ENCODE measurements around the gene IL1RAPL1.

Gene IL1RAPL1

GRCh38 chrX:29590921-29591320, 1003.7 kb downstream of the IL1RAPL1 start:
- no peaks in the 10 kb centered on the region for H3K36me3 ChIP-seq (ENCODE audit: control insufficient read depth, insufficient read depth, low read length)
- no peak overlapping the region for H3K27ac ChIP-seq (ENCODE audit: low read depth, low read length)
- H3K27me3 ChIP-seq (ENCODE audit: control insufficient read depth, insufficient read depth, low read length), result no peaks in the 10 kb centered on the region; the same call in 1 of the 2 replicates
- H3K9ac ChIP-seq (ENCODE audit: low read length), result no peak overlapping the region
- H3K4me1 ChIP-seq (ENCODE audit: control insufficient read depth, insufficient read depth, low read length), result no peaks in the 10 kb centered on the region
- H3K4me3 ChIP-seq (ENCODE audit: low read depth, low read length), result no peak overlapping the region
- peaks cover 5% of the 10 kb centered on the region; the same call in 1 of the 2 replicates for H3K9me3 ChIP-seq (ENCODE audit: control insufficient read depth, insufficient read depth, low read depth, low read length)

GRCh38 chrX:29604381-29604780, 1017.1 kb downstream of the IL1RAPL1 start:
- Histone ChIP-seq H3K4me1 (ENCODE audit: control insufficient read depth, insufficient read depth, low read length) (peaks cover 14% of the 10 kb centered on the region), H3K27me3 (ENCODE audit: control insufficient read depth, insufficient read depth, low read length) (no peaks in the 10 kb centered on the region; the same call in 1 of the 2 replicates), H3K4me3 (ENCODE audit: low read depth, low read length) (no peak overlapping the region), H3K9ac (ENCODE audit: low read length) (no peak overlapping the region), H3K27ac (ENCODE audit: low read depth, low read length) (no peak overlapping the region), H3K36me3 (ENCODE audit: control insufficient read depth, insufficient read depth, low read length) (no peaks in the 10 kb centered on the region), H3K9me3 (ENCODE audit: control insufficient read depth, insufficient read depth, low read depth, low read length) (no peaks in the 10 kb centered on the region)

- Histone ChIP-seq H3K9me3 (ENCODE audit: control insufficient read depth, insufficient read depth, low read depth, low read length) (no peaks in the 10 kb centered on the region), H3K36me3 (ENCODE audit: control insufficient read depth, insufficient read depth, low read length) (no peaks in the 10 kb centered on the region), H3K4me3 (ENCODE audit: low read depth, low read length) (no peak overlapping the region), H3K9ac (ENCODE audit: low read length) (no peak overlapping the region), H3K4me1 (ENCODE audit: control insufficient read depth, insufficient read depth, low read length) (peaks cover 2% of the 10 kb centered on the region; the same call in 1 of the 2 replicates), H3K27ac (ENCODE audit: low read depth, low read length) (no peak overlapping the region), H3K27me3 (ENCODE audit: control insufficient read depth, insufficient read depth, low read length) (no peaks in the 10 kb centered on the region; the same call in 1 of the 2 replicates)
Measured at GRCh38 chrX:29617276-29617675, 1030.0 kb downstream of the IL1RAPL1 start.

GRCh38 chrX:29617725-29618124, 1030.5 kb downstream of the IL1RAPL1 start:
- H3K27ac ChIP-seq (ENCODE audit: low read depth, low read length), result no peak overlapping the region
- no peaks in the 10 kb centered on the region for H3K9me3 ChIP-seq (ENCODE audit: control insufficient read depth, insufficient read depth, low read depth, low read length)
- H3K9ac ChIP-seq (ENCODE audit: low read length), result no peak overlapping the region
- no peaks in the 10 kb centered on the region for H3K36me3 ChIP-seq (ENCODE audit: control insufficient read depth, insufficient read depth, low read length)
- no peaks in the 10 kb centered on the region; the same call in 1 of the 2 replicates for H3K27me3 ChIP-seq (ENCODE audit: control insufficient read depth, insufficient read depth, low read length)
- no peak overlapping the region for H3K4me3 ChIP-seq (ENCODE audit: low read depth, low read length)
- H3K4me1 ChIP-seq (ENCODE audit: control insufficient read depth, insufficient read depth, low read length), result peaks cover 2% of the 10 kb centered on the region; the same call in 1 of the 2 replicates

- H3K9me3 ChIP-seq (ENCODE audit: control insufficient read depth, insufficient read depth, low read depth, low read length), result no peaks in the 10 kb centered on the region
- H3K4me1 ChIP-seq (ENCODE audit: control insufficient read depth, insufficient read depth, low read length), result no peaks in the 10 kb centered on the region
- H3K9ac ChIP-seq (ENCODE audit: low read length), result no peak overlapping the region
- no peak overlapping the region for H3K27ac ChIP-seq (ENCODE audit: low read depth, low read length)
- H3K27me3 ChIP-seq (ENCODE audit: control insufficient read depth, insufficient read depth, low read length), result no peaks in the 10 kb centered on the region
- no peak overlapping the region for H3K4me3 ChIP-seq (ENCODE audit: low read depth, low read length)
- no peaks in the 10 kb centered on the region for H3K36me3 ChIP-seq (ENCODE audit: control insufficient read depth, insufficient read depth, low read length)
Measured at GRCh38 chrX:29627833-29628232, 1040.6 kb downstream of the IL1RAPL1 start.

- H3K36me3 ChIP-seq (ENCODE audit: control insufficient read depth, insufficient read depth, low read length), result no peaks in the 10 kb centered on the region
- H3K27ac ChIP-seq (ENCODE audit: low read depth, low read length), result no peak overlapping the region
- no peaks in the 10 kb centered on the region for H3K9me3 ChIP-seq (ENCODE audit: control insufficient read depth, insufficient read depth, low read depth, low read length)
- H3K4me3 ChIP-seq (ENCODE audit: low read depth, low read length), result no peak overlapping the region
- no peak overlapping the region for H3K9ac ChIP-seq (ENCODE audit: low read length)
- H3K27me3 ChIP-seq (ENCODE audit: control insufficient read depth, insufficient read depth, low read length), result no peaks in the 10 kb centered on the region; the same call in 1 of the 2 replicates
- no peaks in the 10 kb centered on the region for H3K4me1 ChIP-seq (ENCODE audit: control insufficient read depth, insufficient read depth, low read length)
Measured at GRCh38 chrX:29634516-29634915, 1047.3 kb downstream of the IL1RAPL1 start.

GRCh38 chrX:29636331-29636730, 1049.1 kb downstream of the IL1RAPL1 start:
- H3K4me1 ChIP-seq (ENCODE audit: control insufficient read depth, insufficient read depth, low read length), result no peaks in the 10 kb centered on the region
- H3K36me3 ChIP-seq (ENCODE audit: control insufficient read depth, insufficient read depth, low read length), result no peaks in the 10 kb centered on the region
- no peaks in the 10 kb centered on the region; the same call in 1 of the 2 replicates for H3K27me3 ChIP-seq (ENCODE audit: control insufficient read depth, insufficient read depth, low read length)
- H3K4me3 ChIP-seq (ENCODE audit: low read depth, low read length), result no peak overlapping the region
- no peaks in the 10 kb centered on the region for H3K9me3 ChIP-seq (ENCODE audit: control insufficient read depth, insufficient read depth, low read depth, low read length)
- H3K9ac ChIP-seq (ENCODE audit: low read length), result no peak overlapping the region
- no peak overlapping the region for H3K27ac ChIP-seq (ENCODE audit: low read depth, low read length)

- H3K9me3 ChIP-seq (ENCODE audit: control insufficient read depth, insufficient read depth, low read depth, low read length), result no peaks in the 10 kb centered on the region
Measured at GRCh38 chrX:29640106-29640505, 1052.9 kb downstream of the IL1RAPL1 start.

GRCh38 chrX:29641461-29641860, 1054.2 kb downstream of the IL1RAPL1 start:
- Histone ChIP-seq H3K9me3 (ENCODE audit: control insufficient read depth, insufficient read depth, low read depth, low read length) (no peaks in the 10 kb centered on the region), H3K36me3 (ENCODE audit: control insufficient read depth, insufficient read depth, low read length) (no peaks in the 10 kb centered on the region), H3K27me3 (ENCODE audit: control insufficient read depth, insufficient read depth, low read length) (no peaks in the 10 kb centered on the region; the same call in 1 of the 2 replicates), H3K4me1 (ENCODE audit: control insufficient read depth, insufficient read depth, low read length) (no peaks in the 10 kb centered on the region), H3K27ac (ENCODE audit: low read depth, low read length) (no peak overlapping the region), H3K9ac (ENCODE audit: low read length) (no peak overlapping the region), H3K4me3 (ENCODE audit: low read depth, low read length) (no peak overlapping the region)

More at GRCh38 chrX:29640106-29640505, 1052.9 kb downstream of the IL1RAPL1 start:
- no peaks in the 10 kb centered on the region for H3K36me3 ChIP-seq (ENCODE audit: control insufficient read depth, insufficient read depth, low read length)
- H3K27ac ChIP-seq (ENCODE audit: low read depth, low read length), result no peak overlapping the region
- H3K27me3 ChIP-seq (ENCODE audit: control insufficient read depth, insufficient read depth, low read length), result no peaks in the 10 kb centered on the region; the same call in 1 of the 2 replicates
- H3K9ac ChIP-seq (ENCODE audit: low read length), result no peak overlapping the region
- no peak overlapping the region for H3K4me3 ChIP-seq (ENCODE audit: low read depth, low read length)
- H3K4me1 ChIP-seq (ENCODE audit: control insufficient read depth, insufficient read depth, low read length), result no peaks in the 10 kb centered on the region

GRCh38 chrX:29643181-29643580, 1055.9 kb downstream of the IL1RAPL1 start:
- no peak overlapping the region for H3K4me3 ChIP-seq (ENCODE audit: low read depth, low read length)
- H3K27ac ChIP-seq (ENCODE audit: low read depth, low read length), result no peak overlapping the region
- H3K27me3 ChIP-seq (ENCODE audit: control insufficient read depth, insufficient read depth, low read length), result no peaks in the 10 kb centered on the region; the same call in 1 of the 2 replicates
- no peaks in the 10 kb centered on the region for H3K36me3 ChIP-seq (ENCODE audit: control insufficient read depth, insufficient read depth, low read length)
- H3K9ac ChIP-seq (ENCODE audit: low read length), result no peak overlapping the region
- no peaks in the 10 kb centered on the region for H3K9me3 ChIP-seq (ENCODE audit: control insufficient read depth, insufficient read depth, low read depth, low read length)
- no peaks in the 10 kb centered on the region for H3K4me1 ChIP-seq (ENCODE audit: control insufficient read depth, insufficient read depth, low read length)

GRCh38 chrX:29648161-29648560, 1060.9 kb downstream of the IL1RAPL1 start:
- no peak overlapping the region for H3K27ac ChIP-seq (ENCODE audit: low read depth, low read length)
- H3K4me1 ChIP-seq (ENCODE audit: control insufficient read depth, insufficient read depth, low read length), result peaks cover 4% of the 10 kb centered on the region; the same call in 1 of the 2 replicates
- no peaks in the 10 kb centered on the region for H3K9me3 ChIP-seq (ENCODE audit: control insufficient read depth, insufficient read depth, low read depth, low read length)
- H3K27me3 ChIP-seq (ENCODE audit: control insufficient read depth, insufficient read depth, low read length), result no peaks in the 10 kb centered on the region; the same call in 1 of the 2 replicates
- no peak overlapping the region for H3K4me3 ChIP-seq (ENCODE audit: low read depth, low read length)
- H3K36me3 ChIP-seq (ENCODE audit: control insufficient read depth, insufficient read depth, low read length), result no peaks in the 10 kb centered on the region
- no peak overlapping the region for H3K9ac ChIP-seq (ENCODE audit: low read length)

Data from HUES6 (cell line).